HepG2 (cell line): Measurements from ENCODE around the gene HIGD1A. TPM values are rescaled to one million over a fixed set of nuclear protein-coding genes. Genes with fewer than 3 reads are reported as not detected.
A peak's percentile ranks its signal among the peaks of the same experiment; 100 is the strongest.

Experiments used
- BORCS8-MEF2B ChIP-seq: sonication (generic); formaldehyde crosslinking; IDR thresholded peaks from 2 replicates; pipeline ENCODE4 v1.8.0; 2022; ENCODE audit warnings: mild to moderate bottlenecking, missing genetic modification reagents
- BRCA1 ChIP-seq: sonication (generic); formaldehyde crosslinking; IDR thresholded peaks from 2 replicates; pipeline ENCODE4 v1.4.0; 2020; ENCODE audit warnings: missing genetic modification reagents
- GFI1 ChIP-seq: sonication (generic); formaldehyde crosslinking; IDR thresholded peaks from 2 replicates; pipeline ENCODE4 v1.5.0; 2020; ENCODE audit warnings: missing genetic modification reagents, mild to moderate bottlenecking, borderline replicate concordance
- HNRNPL ChIP-seq: fragments of 200-400 bp; formaldehyde crosslinking; IDR thresholded peaks from 2 replicates; pipeline ENCODE4 v1.6.1; 2017; ENCODE audit warnings: mild to moderate bottlenecking, low read depth, low read length
- HOXA3 ChIP-seq: sonication (generic); formaldehyde crosslinking; IDR thresholded peaks from 2 replicates; pipeline ENCODE4 v1.5.0; 2020; ENCODE audit warnings: missing genetic modification reagents
- KDM5B ChIP-seq: sonication (generic); formaldehyde crosslinking; IDR thresholded peaks from 2 replicates; pipeline ENCODE4 v1.4.0; 2020; ENCODE audit warnings: missing genetic modification reagents, mild to moderate bottlenecking, borderline replicate concordance
- MLLT10 ChIP-seq: sonication (generic); formaldehyde crosslinking; IDR thresholded peaks from 2 replicates; pipeline ENCODE4 v1.4.0; 2020; ENCODE audit warnings: missing genetic modification reagents
- MTA1 ChIP-seq: sonication (generic); formaldehyde crosslinking; IDR thresholded peaks from 2 replicates; pipeline ENCODE4 v1.4.0; 2020; ENCODE audit warnings: missing genetic modification reagents, mild to moderate bottlenecking, borderline replicate concordance
- PRDM4 ChIP-seq: sonication (generic); formaldehyde crosslinking; IDR thresholded peaks from 2 replicates; pipeline ENCODE4 v1.9.0; 2021; ENCODE audit warnings: missing genetic modification reagents, borderline replicate concordance
- PRMT3 ChIP-seq: sonication (generic); formaldehyde crosslinking; IDR thresholded peaks from 2 replicates; pipeline ENCODE4 v1.8.1; 2022; ENCODE audit warnings: low read depth, mild to moderate bottlenecking, moderate library complexity, missing genetic modification reagents, borderline replicate concordance
- SAP130 ChIP-seq: IDR thresholded peaks from 2 replicates; pipeline ENCODE4 v1.6.1; 2016; ENCODE audit warnings: low read depth
- SCMH1 ChIP-seq: sonication (generic); formaldehyde crosslinking; IDR thresholded peaks from 2 replicates; pipeline ENCODE4 v1.9.0; 2021; ENCODE audit warnings: missing genetic modification reagents, mild to moderate bottlenecking, borderline replicate concordance
- SKI ChIP-seq: fragments of 450-650 bp; IDR thresholded peaks from one replicate; pipeline ENCODE4 v1.6.1; 2018; ENCODE audit warnings: mild to moderate bottlenecking; ENCODE audit not compliant: partially characterized antibody
- ZBTB42 ChIP-seq: sonication (generic); formaldehyde crosslinking; IDR thresholded peaks from 2 replicates; pipeline ENCODE4 v1.5.0; 2020; ENCODE audit warnings: mild to moderate bottlenecking, missing genetic modification reagents
- ZNF276 ChIP-seq: sonication (generic); formaldehyde crosslinking; IDR thresholded peaks from 2 replicates; pipeline ENCODE4 v1.4.0; 2020; ENCODE audit warnings: mild to moderate bottlenecking, low read depth, missing genetic modification reagents
- ZNF333 ChIP-seq: sonication (generic); formaldehyde crosslinking; IDR thresholded peaks from 2 replicates; pipeline ENCODE4 v1.4.0; 2020; ENCODE audit warnings: mild to moderate bottlenecking, missing genetic modification reagents, borderline replicate concordance
- ZNF354B ChIP-seq: sonication (generic); formaldehyde crosslinking; IDR thresholded peaks from 2 replicates; pipeline ENCODE4 v1.8.0; 2022; ENCODE audit warnings: mild to moderate bottlenecking, missing genetic modification reagents
- ZNF484 ChIP-seq: sonication (generic); formaldehyde crosslinking; IDR thresholded peaks from 2 replicates; pipeline ENCODE4 v1.5.1; 2020; ENCODE audit warnings: mild to moderate bottlenecking, low read depth, missing genetic modification reagents, borderline replicate concordance
- ZNF513 ChIP-seq: sonication (generic); formaldehyde crosslinking; conservative IDR thresholded peaks from 2 replicates; pipeline ENCODE4 v1.5.0; 2020; ENCODE audit warnings: missing genetic modification reagents
- ZNF552 ChIP-seq: sonication (generic); formaldehyde crosslinking; IDR thresholded peaks from 2 replicates; pipeline ENCODE4 v1.9.0; 2022; ENCODE audit warnings: missing genetic modification reagents, mild to moderate bottlenecking, borderline replicate concordance
- ZNF570 ChIP-seq: sonication (generic); formaldehyde crosslinking; IDR thresholded peaks from 2 replicates; pipeline ENCODE4 v1.4.0; 2020; ENCODE audit warnings: mild to moderate bottlenecking, missing genetic modification reagents, borderline replicate concordance
- ZNF709 ChIP-seq: sonication (generic); formaldehyde crosslinking; IDR thresholded peaks from 2 replicates; pipeline ENCODE4 v1.5.0; 2020; ENCODE audit warnings: mild to moderate bottlenecking, missing genetic modification reagents
- ZNF782 ChIP-seq: sonication (generic); formaldehyde crosslinking; IDR thresholded peaks from 2 replicates; pipeline ENCODE4 v1.4.0; 2020; ENCODE audit warnings: missing genetic modification reagents, mild to moderate bottlenecking, borderline replicate concordance
- ZSCAN25 ChIP-seq: sonication (generic); formaldehyde crosslinking; IDR thresholded peaks from 2 replicates; pipeline ENCODE4 v1.8.0; 2022; ENCODE audit warnings: mild to moderate bottlenecking, missing genetic modification reagents
- polyA plus RNA-seq, 8 experiments: library from polyadenylated mRNA; depleted of rRNA in 3 of 8; stranded (reverse) in 7 of 8; unstranded in 1 of 8; fragments of >200 nt; fragmentation: Illumina TruSeq in 4 of 8; extraction: Trizol in 4 of 8; gene quantifications; 2 replicates each; pipeline versions ENCODE4 v1.2.1 to v1.2.3, GENCODE V29; 2011 to 2016; ENCODE audit warnings: low read depth in 4 of 8, missing spikeins in 1 of 8, mixed read lengths in 1 of 8; ENCODE audit not compliant: insufficient read depth in 1 of 8
- total RNA-seq, 5 experiments: library from RNA; depleted of rRNA; stranded (reverse); fragments of >200 nt; fragmentation: Illumina TruSeq; extraction: Trizol; gene quantifications; 2 replicates each; pipeline ENCODE4 v1.2.3, GENCODE V29; 2016; ENCODE audit warnings: low read depth in 1 of 5
- TF ChIP-seq, protein P1 (sequence below): sonication (generic); formaldehyde crosslinking; IDR thresholded peaks from 2 replicates; pipeline ENCODE4 v1.4.0; 2020; ENCODE audit warnings: missing genetic modification reagents

The HIGD1A gene
- total and polyA plus RNA-seq, 2 of the 13 experiments (the other 11 are each of a cell fraction or from before 2014, with no cell fraction given) = 222 to 253 TPM

- TF ChIP-seq ZNF513 (CRISPR knock-in tag) (no peak), MLLT10 (CRISPR knock-in tag) (no peak), PRMT3 (CRISPR knock-in tag) (no peak), MTA1 (peak; percentile 21; the same call in 1 of the 2 replicates), BRCA1 (0 out of 2 replicates have a peak, but pooled peaks have one; percentile 24), HNRNPL (no peak), ZSCAN25 (no peak), ZNF484 (no peak), SAP130 (CRISPR knock-in tag) (peak; percentile 88), SKI (peak; percentile 28), ZNF709 (CRISPR knock-in tag) (no peak), ZNF333 (CRISPR knock-in tag) (no peak), ZNF570 (CRISPR knock-in tag) (no peak), ZNF552 (CRISPR knock-in tag) (no peak), ZNF782 (no peak), GFI1 (CRISPR knock-in tag) (peak; percentile 96), PRDM4 (CRISPR knock-in tag) (no peak), ZNF276 (no peak), BORCS8-MEF2B (no peak), ZBTB42 (CRISPR knock-in tag) (no peak), KDM5B (CRISPR knock-in tag) (no peak), ZNF354B (no peak), HOXA3 (0 out of 2 replicates have a peak, but pooled peaks have one; percentile 47), SCMH1 (CRISPR knock-in tag) (no peak)
- TF ChIP-seq, protein P1, sequence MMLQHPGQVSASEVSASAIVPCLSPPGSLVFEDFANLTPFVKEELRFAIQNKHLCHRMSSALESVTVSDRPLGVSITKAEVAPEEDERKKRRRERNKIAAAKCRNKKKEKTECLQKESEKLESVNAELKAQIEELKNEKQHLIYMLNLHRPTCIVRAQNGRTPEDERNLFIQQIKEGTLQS (CRISPR knock-in tag) = peak; percentile 12; the same call in 1 of the 2 replicates
Observed at GRCh38 chr3:42805141-42805821, 991 bp upstream of the HIGD1A start (continued).
